HG03103 (cell line): ENCODE results near the gene DENR.

ENCODE experiments used
- ATAC-seq: cut with Tn5 transposase; IDR thresholded peaks from one replicate; pipeline ENCODE4 v1.9.1; 2021; ENCODE audit warnings: low read depth; ENCODE audit not compliant: unreplicated experiment

DENR gene

GRCh38 chr12:122813310-122813713 lies 60.7 kb downstream of the DENR start:
- no peak for ATAC-seq

GRCh38 chr12:122819209-122819785 lies 66.7 kb downstream of the DENR start:
- ATAC-seq, result no peak

DNA sequence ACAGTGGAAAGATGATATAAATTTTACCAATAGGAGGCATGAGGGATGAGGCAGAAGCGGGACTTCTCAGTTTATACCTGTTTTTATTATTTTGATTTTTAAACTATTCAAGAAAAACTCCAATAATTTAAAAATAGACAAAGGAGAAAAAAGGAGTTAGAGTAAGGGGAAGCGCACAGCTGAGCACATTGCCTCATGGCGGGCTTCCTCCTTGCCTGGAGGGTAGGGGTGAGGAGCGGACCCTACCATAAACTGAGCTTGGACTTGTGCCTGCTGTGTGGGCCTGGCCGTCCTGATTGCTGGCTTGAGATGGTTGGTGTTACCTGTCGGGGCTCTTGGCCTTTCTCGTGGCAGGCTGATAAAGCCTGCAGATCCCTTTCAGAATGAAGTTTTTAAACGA lies 67.5 kb downstream of the DENR start:
- no peak for ATAC-seq
